GM19468 (cell line): ENCODE data around the gene ARHGEF10L.
"Not testable (repeated sequence)": the region's sequence is repeated elsewhere in the genome, so short reads cannot be mapped to it uniquely, and the experiment has no call there.

ENCODE experiments used
- ATAC-seq: cut with Tn5 transposase; IDR thresholded peaks from one replicate; pipeline ENCODE4 v1.9.1; 2021; ENCODE audit warnings: mild to moderate bottlenecking, moderate library complexity, moderate number of reproducible peaks; ENCODE audit not compliant: unreplicated experiment; ENCODE audit errors: extremely low read depth

Gene ARHGEF10L

DNA sequence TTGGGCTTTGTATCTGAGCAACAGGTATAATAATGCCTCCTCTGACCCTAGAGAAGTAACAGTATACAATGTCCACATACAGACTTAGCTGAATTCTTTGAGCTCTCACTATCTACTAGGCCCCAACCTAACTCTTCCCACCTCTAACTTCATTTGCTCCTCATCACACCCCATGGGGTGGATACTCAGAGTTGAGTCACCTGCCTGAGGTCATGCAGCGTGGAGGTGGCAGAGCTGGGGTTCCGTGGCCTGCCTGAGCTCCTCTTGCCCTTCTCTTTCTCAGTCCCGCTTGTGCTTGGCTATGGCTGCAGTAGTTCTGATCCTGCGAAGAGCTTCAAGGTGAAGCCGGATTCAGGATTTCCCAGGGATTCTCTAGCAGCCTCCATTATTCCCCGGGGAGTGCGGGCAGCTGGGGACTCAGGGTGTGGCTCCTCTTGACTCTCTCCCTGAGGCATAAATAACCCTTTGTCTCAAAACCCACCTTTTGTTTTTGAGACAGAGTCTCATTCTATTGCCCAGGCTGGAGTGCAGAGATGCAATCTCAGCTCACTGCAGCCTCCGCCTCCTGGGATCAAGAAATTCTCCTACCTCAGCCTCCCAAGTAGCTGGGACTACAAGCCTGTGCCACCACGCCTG lies 185.7 kb downstream of the ARHGEF10L start:
- ATAC-seq = no peak

- ATAC-seq = no peak
Observed at GRCh38 chr1:17725811-17726582, 186.5 kb downstream of the ARHGEF10L start.

- no peak for ATAC-seq
Observed at GRCh38 chr1:17728123-17728712, 188.7 kb downstream of the ARHGEF10L start.

DNA sequence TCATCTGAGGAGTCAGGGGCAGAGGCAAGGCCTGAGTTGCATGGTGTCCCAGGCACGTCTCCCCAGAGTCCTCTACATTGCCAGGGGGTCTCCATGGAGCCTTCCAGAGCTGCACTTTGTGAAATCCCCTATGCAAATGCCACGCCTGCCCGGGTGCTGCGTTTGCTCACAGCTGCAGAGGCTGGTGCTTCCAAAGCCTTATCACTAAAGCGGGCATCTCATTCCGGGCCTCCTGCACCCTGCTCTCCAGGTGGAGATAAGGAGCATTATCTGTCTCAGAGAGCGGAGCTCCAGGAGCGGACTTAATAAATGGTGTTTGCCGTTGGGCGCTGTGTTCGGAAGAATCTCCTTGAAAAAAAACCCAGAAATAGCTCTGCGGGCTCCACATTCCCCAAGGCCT lies 189.8 kb downstream of the ARHGEF10L start:
- no peak for ATAC-seq

DNA sequence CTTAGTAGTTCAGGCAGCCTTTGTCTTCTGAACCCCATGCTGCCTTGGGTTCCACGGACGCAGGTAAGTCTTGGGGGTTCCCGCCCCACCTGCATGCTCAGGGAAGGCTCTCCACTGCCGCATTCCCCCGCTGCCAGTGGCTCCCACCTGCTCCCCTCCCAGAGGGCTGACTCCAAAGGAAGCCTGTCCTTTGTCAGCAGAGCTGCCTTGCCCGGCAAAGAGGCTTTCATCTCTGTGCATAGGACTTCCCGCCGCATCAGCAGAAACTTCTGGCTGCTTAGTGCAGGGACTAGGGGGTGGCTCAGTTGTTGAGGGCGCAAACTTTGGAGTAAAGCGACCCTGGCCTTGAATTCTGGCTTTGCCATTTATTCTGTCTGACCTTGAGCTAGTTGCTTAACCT lies 190.4 kb downstream of the ARHGEF10L start:
- no peak for ATAC-seq

DNA sequence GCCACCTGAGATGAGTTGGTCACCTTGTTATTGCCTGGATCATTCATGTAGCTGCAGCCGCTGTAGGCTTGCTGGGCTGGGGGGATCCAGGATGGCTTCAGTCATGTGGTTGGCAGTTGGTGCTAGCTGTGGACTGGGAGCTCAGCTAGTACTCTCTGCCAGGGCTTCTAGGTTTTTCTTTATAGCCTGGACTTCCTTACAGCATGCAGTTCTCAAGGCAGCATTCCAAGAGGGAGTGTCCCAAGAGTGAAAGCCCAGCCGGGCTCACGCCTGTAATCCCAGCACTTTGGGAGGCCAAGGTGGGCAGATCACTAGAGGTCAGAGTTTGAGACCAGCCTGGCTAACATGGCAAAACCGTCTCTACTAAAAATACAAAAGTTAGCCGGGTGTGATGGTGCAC lies 192.0 kb downstream of the ARHGEF10L start:
- no peak for ATAC-seq

- no peak for ATAC-seq
Observed at GRCh38 chr1:17732475-17732874, 193.0 kb downstream of the ARHGEF10L start.

- no peak for ATAC-seq
Observed at GRCh38 chr1:17733661-17734060, 194.2 kb downstream of the ARHGEF10L start.

- no peak for ATAC-seq
Observed at GRCh38 chr1:17734609-17735008, 195.1 kb downstream of the ARHGEF10L start.

GRCh38 chr1:17735348-17735747 lies 195.8 kb downstream of the ARHGEF10L start:
- ATAC-seq = no peak

DNA sequence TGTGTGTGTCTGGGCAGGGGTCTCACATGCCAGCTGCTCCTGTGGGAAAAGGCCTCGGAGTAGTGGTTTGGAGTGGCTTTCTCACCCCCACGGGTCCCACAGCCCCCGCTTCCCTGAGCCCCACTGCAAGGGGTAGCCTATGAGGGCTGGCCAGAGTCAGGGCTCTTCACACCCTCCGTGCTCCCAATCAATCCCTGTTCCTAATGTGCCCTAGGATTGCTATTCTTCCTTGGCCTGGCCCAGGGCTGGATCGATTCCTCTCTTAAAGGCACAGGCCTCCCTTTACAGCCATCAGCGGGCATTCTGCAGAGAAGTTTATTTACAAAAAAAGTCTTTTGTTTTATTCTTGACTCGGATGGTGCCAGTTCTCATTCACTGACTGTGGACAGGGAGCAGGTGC lies 196.3 kb downstream of the ARHGEF10L start:
- no peak for ATAC-seq

GRCh38 chr1:17736625-17737024 lies 197.1 kb downstream of the ARHGEF10L start:
- ATAC-seq = no peak

GRCh38 chr1:17739050-17739449 lies 199.6 kb downstream of the ARHGEF10L start:
- ATAC-seq = no peak

- no peak for ATAC-seq
Observed at GRCh38 chr1:17741052-17741451, 201.6 kb downstream of the ARHGEF10L start.

DNA sequence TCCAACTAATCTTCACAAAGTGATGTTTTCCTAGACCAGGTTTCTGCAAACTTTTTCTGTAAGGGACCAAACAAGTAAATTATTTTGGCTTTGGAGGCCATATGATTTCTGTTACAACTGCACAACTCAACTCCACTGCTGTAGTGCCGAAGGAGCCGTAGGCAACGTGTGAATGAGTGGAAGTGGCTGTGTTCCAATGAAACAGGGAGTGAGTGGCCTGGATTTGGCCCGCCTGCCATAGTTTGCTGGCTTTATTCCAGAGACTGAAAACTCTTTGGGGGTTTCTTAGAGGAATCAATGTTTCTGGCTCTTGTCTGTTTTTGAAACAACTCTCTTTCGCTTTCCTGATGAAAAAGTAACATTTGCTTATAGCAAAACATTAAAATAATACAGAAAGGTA lies 203.1 kb downstream of the ARHGEF10L start:
- ATAC-seq = no peak

DNA sequence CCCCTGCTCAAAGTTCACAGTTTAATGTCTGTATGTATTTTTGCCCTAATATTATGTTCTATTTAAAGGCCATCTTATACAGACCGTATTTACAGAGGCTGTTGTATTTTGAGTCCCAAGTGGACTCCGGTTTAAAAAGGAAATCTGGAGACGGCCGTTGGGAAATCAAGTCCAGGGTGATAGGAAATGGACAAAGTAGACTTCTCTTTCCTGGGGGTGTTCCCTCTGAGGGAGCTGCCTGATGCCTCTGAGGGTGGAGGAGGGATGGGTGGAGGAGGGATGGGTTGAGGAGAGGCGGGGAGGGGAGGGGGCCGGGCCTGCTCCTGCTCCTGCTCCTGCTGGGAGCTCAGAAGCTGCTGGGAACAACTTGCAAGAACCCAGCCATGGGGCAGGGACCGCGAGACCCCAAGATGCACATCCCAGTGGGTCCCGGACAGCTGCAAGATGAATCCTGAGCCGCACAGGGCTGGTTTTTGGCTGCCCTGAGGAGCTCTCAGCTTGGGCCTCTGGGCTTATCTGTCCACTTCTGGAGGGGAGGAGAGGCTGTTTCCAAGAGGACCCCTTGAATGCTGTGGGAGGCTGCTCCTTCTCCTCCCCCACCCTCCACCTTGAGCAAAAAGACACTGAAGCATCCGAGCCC lies 203.6 kb downstream of the ARHGEF10L start:
- ATAC-seq = no peak

DNA sequence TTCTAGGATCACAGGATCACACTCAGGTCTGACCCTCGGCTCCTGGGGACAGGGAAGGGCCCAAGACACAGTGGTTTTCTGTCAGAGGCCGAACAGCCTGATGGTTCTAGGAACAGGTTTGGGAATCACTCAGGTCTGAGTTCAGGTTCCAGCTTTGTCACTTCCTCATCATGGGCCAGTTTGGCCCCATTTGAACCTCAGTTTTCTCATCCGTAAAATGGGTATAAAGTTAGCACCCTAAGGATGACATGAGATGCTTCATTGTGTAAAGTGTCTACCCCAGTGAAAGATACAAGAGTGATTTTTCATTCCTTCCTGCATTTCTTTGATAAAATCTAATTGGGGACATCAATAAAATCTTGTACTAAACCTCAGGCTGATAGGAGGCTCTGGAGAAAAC lies 204.4 kb downstream of the ARHGEF10L start:
- ATAC-seq = no peak

GRCh38 chr1:17744666-17745478 lies 205.4 kb downstream of the ARHGEF10L start:
- ATAC-seq = no peak

DNA sequence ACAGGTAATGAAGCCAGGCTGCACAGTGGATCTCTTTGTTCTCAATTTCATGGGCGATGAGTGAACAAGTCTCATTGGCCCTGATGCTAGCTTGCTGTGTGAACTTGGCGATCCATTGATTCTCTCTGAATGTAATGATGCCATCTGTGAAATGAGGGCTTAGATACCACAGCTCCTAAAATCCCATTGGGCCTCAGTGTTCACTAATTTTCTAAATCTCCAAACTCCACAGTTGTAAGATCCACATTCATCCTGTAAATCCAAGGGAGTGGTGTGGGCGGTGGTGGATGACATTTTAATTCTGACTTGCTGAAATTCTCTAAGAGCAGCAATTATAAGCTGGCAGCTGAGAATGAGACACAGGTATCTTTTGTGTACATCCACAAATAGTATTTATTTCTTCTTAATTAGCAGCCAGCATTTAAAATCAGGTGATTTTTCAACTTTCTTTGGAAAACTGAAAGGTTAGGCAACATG lies 206.0 kb downstream of the ARHGEF10L start:
- no peak for ATAC-seq

DNA sequence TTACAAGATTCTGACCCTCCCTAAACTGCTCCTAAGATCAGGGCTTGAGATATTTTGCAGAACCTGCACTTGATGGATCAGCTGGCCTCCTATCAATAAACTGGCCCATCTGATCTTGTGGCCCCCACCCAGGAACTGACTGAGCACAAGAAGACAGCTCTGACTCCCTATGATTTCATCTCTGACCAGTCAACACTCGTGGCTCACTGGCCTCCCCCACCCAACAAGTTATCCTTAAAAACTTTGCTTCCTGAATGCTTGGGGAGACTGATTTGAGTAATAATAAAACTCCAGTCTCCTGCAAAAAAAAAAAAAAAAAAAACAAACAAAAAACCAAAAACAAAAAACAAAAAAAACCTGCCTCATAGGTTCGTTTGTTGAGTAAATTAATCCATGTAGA lies 206.8 kb downstream of the ARHGEF10L start:
- not testable (repeated sequence) for ATAC-seq
